T1000 (cell line): ENCODE data around the gene GPC1.

ENCODE experiments used
- DNase-seq: peaks from one replicate; lab custom pipeline; 2025; ENCODE audit warnings: mixed read lengths; lab: John Stamatoyannopoulos, UW

Gene GPC1

DNA sequence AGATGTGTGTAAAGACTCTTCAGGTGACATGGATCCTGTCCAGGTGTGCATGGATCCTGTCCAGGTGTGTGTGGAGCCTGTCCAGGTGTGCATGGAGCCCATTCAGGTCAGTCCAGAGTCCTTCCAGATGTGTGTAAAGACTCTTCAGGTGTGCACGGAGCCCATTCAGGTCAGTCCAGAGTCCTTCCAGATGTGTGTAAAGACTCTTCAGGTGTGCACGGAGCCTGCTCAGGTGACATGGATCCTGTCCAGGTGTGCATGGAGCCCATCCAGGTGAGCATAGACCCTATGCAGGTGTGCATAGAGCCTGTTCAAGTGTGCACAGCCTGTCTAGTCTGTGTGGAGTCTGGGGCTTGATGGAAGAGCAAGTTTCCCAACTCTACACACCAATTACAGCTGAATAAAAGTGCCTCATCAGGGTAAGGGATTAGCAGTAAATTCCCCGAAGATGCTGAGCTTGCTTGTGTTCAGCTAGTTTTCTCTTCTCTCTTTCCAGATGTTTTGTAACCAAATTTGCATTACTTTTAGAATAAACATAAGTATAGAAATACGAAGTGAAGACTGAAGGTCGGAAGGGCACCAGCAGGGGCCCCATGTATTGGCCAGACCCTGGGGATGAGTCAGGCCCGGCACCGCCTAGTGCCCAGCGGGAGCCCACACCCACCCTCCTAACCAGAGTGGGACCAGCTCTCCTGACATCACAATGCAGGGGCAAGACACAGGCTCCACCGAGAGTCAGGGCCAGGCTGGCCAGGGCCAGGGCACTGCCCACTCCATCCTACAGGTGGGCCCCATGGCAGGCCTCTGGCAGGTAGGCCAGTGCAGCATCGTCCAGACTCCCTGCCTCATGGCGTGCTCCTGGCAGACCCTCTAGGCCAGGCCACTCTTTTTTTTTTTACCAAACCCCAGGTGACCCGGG lies 38.6 kb upstream of the GPC1 start:
- DNase-seq = no peak

DNA sequence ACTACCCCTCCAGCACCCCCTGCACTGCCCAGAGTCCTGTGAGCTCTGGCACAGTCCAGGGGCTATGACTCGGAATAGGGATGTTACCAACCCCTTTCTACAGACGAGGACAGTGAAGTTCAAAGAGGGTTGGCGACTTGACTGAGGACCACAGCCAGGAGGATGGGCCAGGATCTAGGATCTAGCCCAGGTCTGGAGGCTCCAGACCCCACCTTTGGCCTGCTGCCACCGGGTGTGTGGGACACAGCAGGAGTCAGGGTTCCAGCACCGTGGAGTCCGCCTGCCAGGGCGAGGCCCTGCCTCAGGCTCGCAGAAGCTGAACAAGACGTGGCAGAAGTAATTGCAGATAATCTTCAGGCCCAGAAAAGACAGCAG lies 37.9 kb upstream of the GPC1 start:
- no peak for DNase-seq

DNA sequence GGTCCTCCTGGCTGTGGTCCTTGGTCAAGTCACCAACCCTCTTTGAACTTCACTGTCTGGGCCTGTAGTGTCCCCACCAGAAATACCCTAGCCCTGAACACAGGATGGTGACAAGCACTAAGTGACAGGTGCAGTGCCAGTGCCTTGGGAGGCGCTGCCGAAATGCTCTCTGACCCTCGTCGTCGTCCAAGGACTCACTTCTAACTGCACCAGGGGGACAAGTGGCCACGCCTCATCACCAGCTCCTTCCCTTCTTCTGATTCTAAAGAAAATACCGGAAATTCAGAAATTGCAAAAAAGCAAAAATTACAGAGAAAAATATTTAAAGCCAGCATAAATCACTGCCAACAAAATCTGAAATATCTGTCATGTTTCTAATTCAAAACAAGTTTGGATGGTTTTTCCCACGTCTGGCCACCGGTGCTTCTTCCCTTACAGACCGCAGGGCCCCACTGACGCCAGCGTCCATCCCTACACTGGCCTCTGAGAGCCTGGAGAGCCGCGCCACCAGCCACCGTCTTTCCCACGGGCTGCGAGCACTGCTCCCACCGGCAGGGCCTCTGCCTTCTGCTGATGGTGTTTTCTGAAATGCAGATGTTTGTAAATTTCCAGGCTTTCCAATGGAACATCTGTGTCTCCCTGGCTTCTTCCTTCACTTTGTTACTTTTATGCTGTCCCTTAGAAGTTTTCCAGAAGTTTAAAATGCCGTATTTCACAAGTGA lies 37.4 kb upstream of the GPC1 start:
- DNase-seq = no peak

DNA sequence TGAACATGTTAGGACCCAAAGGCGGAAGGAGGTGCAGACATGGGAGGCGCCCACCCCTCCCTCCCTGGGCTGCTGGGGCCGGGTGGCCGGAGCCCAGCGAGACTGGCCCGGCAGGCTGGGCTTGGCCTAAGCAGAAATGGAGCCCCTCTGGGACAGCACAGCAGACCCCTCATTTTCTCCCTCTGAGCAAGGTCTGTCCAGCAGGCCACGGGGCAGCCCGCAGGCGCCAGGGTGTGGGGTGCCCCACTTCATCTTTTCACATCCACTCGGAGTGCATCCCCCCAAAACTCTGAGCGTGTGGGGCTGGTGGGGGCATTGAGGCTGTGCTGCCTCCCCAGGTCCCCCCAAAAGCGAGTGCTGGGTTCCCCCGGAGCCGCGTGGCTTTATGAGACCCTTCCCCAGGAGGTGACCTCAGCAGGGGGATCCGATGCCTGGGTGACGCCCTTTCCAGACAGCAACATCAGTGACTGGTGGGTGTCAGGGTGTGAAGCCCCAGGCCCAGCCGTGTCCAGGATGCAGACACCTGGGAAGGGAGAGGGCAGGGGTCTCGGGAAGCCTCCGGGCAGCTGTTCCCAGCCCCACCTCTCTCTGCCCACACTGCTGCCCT lies 36.7 kb upstream of the GPC1 start:
- DNase-seq = no peak

DNA sequence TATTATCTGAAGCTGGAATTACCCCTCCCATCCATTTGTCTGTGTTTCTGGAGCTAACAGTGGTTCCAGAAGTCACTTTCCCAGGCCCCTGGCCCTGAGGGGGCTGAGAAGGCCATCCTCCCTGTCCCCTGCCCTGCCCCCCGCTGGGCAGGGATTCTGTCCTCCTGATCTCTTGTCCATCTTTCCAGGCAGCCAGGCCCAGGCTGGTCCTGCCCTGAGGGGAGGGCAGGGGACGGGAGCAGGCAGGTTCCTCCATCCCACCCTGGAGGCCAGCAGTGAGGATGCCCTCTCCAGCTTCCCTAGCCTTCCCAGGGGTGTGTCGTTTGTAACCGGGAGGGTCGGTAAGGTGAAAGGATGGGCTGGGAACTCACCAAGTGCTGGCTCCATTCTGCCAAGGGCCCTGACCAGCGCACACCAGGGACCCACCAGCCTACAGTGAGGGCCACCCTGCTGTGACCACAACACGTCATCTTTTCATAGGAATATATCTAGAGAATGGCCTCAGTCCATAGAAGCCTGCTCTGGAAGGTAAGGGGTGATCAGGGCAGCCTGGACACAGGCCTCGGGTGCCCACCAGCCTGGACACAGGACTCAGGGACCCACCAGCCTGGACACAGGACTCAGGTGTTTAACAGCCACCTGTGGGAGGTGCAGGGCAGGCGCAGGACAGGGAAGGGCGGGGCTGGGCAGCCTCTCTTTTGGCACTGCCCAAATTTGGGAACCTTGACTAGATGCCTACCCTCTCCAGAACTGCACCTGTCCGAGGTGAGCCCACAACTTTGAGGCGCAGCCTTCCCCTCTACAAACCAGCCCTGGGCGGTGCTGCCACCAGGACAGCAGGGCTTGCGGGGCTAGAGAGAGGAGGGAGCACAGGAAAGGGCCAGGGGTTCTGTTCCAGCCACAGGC lies 35.8 kb upstream of the GPC1 start:
- DNase-seq = no peak

DNA sequence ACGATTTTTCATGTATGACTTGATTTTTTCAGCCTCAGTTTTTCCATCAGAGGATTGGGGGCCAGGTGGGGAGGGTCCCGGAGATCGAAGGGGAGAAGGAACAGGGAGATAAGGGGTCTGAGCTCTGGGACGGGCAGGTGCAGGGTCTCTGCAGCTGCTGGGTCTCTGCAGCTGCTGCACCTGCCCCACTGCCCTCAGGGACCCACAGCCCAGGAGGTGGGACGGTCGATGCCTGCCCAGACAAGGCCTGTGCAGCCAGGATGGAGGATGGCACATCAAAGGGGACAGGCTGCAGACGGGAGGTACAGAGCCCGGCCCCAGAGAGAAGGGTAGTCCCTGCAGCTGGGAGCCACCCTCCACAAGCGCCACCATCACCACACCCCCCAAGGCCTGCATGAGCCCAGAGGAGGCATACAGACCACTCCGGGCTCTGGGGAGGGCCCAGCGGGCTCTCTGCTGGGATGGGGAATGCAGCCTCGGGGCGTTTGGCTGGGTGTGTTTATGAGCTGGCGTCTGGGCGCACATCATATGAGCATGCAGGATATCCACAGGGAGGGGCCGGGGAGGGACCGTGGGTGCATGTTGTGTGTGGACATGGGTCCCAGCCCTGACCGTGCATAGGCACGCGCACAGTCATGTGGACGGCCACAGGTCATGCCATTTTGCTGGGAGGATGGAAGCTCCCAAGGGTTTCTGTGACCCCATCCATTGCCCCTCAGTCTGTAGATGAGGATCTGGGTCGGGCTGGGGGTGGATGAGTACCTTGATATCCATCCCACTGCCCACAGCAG lies 34.9 kb upstream of the GPC1 start:
- DNase-seq = no peak

DNA sequence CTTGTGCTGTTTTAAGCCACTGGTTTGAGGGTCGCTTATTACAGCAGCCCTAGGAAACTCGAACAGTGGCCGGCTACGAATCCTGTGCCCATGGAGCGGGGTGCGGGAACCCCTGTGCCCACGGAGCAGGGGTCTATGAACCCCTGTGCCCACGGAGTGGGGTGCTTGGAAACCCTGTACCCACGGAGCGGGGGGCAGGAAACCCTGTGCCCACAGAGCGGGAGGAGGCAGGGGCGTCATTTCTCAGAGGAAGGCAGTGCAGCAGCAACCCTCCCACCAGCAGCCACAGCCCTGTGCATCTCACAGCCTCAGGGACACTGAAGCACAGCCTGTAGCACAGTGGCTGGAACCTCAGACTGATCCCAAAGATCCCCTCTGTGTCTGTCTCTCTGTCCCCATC lies 34.2 kb upstream of the GPC1 start:
- DNase-seq = no peak

DNA sequence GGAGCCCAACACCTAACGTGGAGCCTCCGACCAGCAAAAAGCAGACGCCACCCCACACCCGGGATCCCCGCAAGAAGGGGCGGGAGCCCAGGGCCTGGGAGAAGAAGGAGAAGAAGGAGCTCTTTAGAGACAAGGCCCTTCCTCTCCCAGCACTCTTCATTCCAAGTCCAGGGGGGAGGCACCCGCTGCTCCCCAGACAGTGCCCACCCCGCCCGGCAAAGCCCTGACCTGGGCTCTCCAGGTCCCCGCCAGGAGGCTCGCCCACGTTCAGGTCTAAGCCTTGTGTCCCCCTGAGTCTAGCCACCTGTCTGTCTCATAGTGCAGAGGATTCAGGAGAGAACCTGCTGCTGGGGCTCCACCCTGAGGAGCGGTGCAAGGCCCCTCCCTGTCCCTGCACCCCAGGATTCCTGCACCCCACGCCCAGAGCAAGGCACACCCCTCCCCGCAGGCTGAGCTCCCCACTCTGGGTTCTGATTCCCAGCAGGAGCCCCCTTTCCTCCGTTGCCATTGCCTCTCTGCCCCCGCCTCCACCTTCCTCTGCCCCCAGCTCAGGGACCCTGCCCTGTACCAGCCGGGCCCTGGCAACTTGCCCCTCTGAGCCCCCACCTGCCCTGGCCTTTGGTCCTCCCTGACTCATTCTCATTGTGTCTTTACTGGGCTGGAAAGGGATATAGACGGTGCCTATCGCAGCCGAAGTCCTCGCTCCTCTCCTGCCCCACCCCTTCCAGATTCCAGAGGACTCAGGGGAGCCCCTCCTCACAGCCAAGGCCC lies 33.5 kb upstream of the GPC1 start:
- no peak for DNase-seq

DNA sequence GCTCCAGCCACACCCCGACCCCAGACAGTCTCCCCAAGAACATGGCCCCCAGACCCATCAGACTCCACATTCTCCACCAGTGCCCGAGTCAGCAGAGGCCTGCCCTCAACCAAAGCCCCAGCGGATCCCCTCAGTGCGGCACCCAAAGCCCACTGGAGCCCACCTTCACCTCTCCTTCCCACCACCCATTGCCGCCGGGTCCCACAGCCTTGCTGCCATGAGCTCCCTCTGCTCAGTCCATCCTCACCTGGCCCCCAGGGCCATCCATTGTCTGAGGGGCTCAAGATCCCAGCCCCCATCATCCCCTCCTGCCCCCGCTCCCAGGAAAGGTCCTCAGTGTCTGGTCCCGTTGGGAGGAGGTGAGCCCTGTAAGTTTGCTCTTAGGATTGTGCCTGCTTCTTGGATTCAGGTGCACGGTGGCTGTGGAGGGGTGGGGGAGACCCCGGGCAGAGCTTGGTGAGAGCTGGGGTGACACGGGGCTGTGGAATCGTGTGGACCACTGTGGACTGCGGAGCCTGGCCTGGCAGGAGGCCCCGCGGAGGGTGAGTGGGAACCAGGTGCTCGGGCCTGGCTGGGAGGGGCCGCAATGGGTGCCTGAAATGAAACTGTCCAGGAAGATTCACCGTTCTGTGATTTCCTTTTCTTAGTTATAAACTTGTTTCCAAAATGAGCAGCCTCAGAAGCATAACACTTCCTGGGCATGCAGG lies 32.7 kb upstream of the GPC1 start:
- no peak for DNase-seq

DNA sequence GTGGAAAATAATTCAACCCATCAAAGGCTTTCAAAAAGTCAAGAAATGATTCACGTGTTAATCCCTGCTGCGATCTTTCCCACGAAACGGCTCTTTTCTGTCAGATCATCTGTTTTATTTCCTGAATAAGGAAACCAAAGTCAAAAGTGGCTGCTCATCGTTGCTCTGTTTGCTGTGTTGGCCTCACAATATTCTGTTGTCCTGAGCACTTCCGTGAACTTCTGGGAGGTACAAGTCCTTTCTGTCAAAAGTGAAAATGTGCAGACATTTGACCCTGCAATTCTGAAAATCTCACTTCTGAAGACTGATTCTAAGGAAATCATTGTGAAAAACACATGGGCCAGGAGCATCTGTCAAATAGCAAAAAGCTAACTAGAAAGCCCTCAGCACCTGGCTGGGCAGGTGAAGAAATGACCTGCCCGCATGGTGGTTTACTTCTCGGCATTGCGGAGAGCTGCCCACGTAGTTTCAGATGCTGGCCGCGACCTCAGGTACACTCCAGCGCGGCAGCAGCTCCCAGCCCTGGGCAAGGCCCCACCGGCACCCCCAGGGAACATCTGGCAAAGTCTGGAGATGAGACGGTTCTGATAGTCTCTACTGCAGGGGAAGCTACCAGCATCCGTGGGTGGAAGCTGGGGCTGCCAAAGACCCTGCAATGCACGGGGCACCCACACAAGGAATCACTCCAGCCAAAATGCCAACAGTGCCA lies 31.9 kb upstream of the GPC1 start:
- no peak for DNase-seq

DNA sequence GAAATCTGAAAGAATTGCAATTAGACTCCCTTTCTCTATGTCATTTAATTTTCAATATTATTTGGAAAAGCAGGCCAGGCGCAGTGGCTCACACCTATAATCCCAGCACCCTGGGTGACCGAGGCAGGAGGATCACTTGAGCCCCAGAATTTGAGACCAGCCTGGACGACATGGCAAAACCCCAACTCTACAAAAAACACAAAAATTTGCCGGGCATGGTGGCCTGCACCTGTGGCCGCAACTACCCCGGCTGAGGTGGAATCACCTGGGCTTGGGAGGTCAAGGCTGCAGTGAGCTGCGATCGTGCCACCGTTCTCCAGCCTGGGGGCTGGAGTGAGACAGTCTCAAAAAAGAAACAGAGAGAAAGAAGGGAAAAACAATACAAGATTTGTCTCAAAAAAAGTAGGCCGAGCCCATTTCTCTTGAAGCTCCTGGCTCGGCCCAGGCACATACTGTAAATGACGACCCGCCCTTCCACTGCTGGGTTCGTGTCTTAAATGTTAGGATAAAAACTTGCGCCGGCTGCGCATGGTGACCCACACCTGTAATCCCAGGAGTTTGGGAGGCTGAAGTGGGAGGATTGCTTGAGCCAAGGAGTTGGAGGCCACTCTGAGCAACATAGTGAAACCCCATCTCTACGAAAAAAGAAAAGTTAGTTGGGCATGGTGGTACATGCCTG lies 31.1 kb upstream of the GPC1 start:
- DNase-seq = no peak

DNA sequence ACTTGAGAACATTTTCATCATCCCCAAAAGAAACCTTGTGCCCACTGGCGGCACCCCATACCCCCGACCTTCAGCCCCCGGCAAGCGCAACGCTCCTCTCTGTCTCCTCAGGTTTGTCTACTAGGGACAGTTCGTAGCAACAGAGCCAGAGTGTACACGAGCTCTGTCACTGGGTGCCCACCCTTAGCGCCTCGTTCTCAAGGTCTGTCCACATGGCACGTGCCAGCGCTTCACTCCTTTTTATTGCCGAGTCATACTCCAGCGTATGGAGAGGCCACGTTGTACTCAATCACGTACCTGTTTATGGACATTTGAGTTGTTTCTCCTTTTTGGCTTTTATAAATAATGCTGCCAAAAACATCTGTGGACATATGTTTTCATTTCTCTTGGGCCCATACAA lies 30.3 kb upstream of the GPC1 start:
- DNase-seq = no peak

DNA sequence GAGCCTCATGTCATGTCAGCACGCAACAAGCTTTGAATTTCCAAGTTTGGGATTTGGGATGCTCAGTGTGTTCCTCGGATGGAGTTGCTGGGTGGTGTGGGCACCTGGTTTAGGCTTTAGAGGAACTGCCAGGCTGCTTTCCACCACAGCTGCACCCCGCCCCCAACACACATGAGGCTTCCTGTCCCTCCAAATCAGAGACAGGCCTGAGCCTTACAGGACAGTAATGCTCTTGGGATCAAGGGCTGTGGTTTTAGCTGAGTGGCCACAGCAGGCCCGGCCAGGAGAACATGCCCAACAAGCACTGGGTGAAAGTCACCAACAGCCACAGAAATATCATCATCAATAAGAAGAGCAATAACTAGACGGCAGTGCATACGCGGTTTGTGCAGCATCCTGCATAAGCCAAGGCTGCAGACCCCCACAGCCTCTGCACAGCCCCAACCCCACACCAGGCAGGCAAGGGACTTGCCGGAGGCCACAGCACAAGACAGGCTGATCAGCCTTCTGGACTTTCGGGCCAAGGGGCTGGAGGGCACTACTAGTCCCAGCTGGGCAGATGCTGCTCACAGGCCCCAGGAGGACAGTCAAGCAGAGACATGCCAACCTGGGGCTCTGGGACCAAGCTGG lies 29.7 kb upstream of the GPC1 start:
- no peak for DNase-seq

DNA sequence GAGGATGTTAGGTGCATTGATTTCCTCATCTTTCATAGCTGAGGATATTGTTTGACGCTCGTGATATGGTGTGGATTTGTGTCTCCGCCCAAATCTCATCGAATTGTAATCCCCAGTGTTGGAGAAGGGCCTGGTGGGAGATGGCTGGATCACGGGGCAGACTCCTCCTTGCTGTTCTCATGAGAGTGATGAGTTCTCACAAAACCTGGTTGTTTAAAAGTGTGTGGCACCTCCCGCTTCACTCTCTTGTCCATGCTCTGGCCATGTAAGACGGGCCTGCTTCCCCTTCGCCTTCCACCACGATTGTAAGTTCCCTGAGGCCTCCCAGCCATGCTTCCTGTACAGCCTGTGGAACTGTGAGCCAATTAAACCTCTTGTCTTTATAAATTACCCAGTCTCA lies 28.4 kb upstream of the GPC1 start:
- DNase-seq = no peak

DNA sequence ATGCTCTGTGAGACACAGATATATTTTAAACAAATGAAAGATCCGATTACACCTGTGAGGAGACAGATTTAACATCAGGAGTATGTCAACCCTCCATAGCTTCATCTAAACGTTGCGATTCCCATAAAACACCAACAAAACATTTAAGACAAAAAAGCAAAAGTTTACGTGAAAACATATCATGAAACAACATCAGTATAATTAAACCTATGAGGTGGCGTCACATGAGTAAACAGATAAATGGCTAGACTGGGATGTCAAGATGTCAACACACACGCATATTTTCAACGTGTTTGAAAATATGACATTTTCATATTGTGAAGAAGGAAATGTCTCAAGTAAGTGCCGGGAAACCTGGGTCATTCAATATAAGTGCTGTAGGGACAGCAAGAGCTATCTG lies 25.5 kb upstream of the GPC1 start:
- DNase-seq = no peak

DNA sequence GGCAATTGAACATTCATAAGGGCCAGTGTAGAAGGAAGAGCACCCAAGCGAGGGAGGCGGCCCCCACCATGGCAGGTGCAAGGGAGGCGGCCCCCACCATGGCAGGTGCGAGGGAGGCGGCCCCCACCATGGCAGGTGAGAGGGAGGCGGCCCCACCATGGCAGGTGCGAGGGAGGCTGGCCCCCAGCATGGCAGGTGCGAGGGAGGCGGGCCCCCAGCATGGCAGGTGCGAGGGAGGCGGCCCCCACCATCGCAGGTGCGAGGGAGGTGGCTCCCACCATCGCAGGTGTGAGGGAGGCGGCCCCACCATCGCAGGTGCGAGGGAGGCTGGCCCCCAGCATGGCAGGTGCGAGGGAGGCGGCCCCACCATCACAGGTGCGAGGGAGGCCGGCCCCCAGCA lies 24.7 kb upstream of the GPC1 start:
- no peak for DNase-seq

DNA sequence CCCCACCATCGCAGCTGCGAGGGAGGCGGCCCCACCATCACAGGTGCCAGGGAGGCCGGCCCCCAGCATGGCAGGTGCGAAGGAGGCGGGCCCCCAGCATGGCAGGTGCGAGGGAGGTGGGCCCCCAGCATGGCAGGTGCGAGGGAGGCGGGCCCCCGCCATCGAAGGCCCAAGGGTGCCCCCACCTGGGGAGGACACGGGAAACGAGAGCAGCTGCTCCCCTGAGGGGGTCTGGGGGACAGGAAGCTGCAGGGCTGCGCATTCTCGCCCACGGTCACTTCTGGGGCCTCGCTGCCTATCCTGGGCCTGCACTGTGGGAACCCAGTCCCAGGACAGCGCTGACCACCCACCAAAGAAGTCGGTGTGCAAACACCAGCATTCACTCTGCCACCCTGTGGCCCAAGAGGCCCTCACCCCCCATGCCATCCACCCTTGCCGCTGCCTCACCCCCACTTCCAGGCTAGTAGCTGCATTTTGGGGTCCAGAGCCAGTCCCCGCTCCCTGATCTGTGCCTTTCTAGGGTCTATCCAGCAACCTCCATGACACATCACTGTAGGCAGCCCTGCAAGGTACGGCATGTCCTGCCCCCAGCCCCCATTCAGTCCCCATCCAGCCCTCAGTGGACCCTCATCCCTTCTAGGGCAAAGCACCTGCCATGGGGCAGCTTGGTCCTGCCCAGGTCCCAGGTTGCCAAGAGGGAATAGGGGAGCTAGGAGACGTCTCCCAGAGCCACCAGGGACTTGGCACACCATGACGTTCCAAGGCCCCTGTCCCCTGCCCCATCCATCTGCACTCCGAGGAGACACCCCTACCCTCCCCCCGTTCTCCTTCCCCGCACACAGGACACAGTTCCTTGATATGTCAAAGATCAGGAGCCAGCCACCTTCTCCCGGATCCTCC lies 24.0 kb upstream of the GPC1 start:
- DNase-seq = no peak
